ENCODE results near the gene PCSK4. TPM values are rescaled to one million over a fixed set of nuclear protein-coding genes. Genes with fewer than 3 reads are reported as not detected.

PCSK4 gene
- total and polyA plus RNA-seq, 10 of the 15 experiments (the other 5 are each of a cell fraction or from before 2014, with no cell fraction given): 0.27 to 0.99 (median 0.40) TPM; not detected in 3

DNA sequence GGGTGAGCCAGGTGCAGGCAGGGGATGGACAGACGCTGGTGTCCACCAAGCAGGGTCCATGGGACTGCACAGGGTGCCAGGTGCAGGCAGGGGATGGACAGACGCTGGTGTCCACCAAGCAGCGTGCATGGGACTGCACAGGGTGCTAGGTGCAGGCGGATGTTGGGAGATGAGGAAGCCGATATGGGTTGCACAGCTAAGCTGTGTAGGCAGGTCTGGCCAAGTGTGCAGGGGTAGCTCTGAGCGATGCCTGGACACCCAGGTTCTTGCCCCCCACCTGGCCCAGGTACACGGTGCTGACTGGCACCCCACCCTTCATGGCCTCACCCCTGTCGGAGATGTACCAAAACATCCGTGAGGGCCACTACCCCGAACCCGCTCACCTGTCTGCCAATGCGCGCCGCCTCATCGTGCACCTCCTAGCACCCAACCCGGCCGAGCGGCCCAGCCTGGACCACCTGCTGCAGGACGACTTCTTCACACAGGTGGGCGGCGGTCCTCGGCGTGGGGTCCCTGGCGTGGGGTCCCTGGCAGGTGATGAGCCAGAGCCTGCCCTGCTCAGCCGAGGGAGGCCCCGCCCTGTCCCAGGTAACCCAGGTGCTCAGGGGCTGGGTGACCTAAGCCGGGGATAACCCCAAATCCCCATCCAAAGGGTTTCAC lies 37.6 kb upstream of the PCSK4 start:
- in situ Hi-C loops (cut with MboI): no loop called here
- Histone ChIP-seq H3K4me1 (ENCODE audit: control insufficient read depth, insufficient read depth, low read length) (no peaks in the 10 kb centered on the region), H3K79me2 (ENCODE audit: control insufficient read depth, insufficient read depth, low read length) (no peaks in the 10 kb centered on the region), H3K27ac (ENCODE audit: control insufficient read depth, insufficient read depth) (no peak overlapping the region), H3K9ac (ENCODE audit: control insufficient read depth, insufficient read depth, low read length) (no peak overlapping the region), H3K27me3 (replicated peaks in 1 of 2; ENCODE audit: control insufficient read depth in 2 of 2, insufficient read depth in 2 of 2, low read length in 1 of 2) (peaks cover 0 to 2% of the 10 kb centered on the region in 2 experiments; a peak in 3 of 4 replicates), H3K9me3 (replicated peaks; ENCODE audit: control insufficient read depth, insufficient read depth, low read length) (no peaks in the 10 kb centered on the region), H3K4me2 (ENCODE audit: control insufficient read depth, insufficient read depth) (no peak overlapping the region), H2AFZ (ENCODE audit: control insufficient read depth, low read depth, low read length) (no peak overlapping the region), H3K4me3 (no peak overlapping the region), H4K20me1 (ENCODE audit: control insufficient read depth, insufficient read depth) (no peaks in the 10 kb centered on the region), H3K36me3 (ENCODE audit: control insufficient read depth in 2 of 2, insufficient read depth in 2 of 2, low read length in 1 of 2) (no peaks in the 10 kb centered on the region)
- no peak for TF ChIP-seq CBX3 (IDR thresholded peaks at IDR 0.05; ENCODE audit: borderline replicate concordance, low read depth)
- no peak for TF ChIP-seq RB1 (IDR thresholded peaks at IDR 0.05; ENCODE audit: borderline replicate concordance)
- no peak for TF ChIP-seq MYC (IDR thresholded peaks at IDR 0.05; ENCODE audit: insufficient read depth, insufficient read length, insufficient replicate concordance, low read length, severe bottlenecking)
- no peak for TF ChIP-seq BHLHE40 (IDR thresholded peaks at IDR 0.05; ENCODE audit: borderline replicate concordance in 1 of 2, low read depth in 2 of 2, low read length in 1 of 2)
- TF ChIP-seq ZNF622 (IDR thresholded peaks at IDR 0.05): no peak
- no peak for TF ChIP-seq CHD1 (IDR thresholded peaks at IDR 0.05; ENCODE audit: low read depth, low read length)
- TF ChIP-seq POU2F2 (IDR thresholded peaks at IDR 0.05; ENCODE audit: borderline replicate concordance, low read depth, low read length): no peak
- TF ChIP-seq, protein P1, sequence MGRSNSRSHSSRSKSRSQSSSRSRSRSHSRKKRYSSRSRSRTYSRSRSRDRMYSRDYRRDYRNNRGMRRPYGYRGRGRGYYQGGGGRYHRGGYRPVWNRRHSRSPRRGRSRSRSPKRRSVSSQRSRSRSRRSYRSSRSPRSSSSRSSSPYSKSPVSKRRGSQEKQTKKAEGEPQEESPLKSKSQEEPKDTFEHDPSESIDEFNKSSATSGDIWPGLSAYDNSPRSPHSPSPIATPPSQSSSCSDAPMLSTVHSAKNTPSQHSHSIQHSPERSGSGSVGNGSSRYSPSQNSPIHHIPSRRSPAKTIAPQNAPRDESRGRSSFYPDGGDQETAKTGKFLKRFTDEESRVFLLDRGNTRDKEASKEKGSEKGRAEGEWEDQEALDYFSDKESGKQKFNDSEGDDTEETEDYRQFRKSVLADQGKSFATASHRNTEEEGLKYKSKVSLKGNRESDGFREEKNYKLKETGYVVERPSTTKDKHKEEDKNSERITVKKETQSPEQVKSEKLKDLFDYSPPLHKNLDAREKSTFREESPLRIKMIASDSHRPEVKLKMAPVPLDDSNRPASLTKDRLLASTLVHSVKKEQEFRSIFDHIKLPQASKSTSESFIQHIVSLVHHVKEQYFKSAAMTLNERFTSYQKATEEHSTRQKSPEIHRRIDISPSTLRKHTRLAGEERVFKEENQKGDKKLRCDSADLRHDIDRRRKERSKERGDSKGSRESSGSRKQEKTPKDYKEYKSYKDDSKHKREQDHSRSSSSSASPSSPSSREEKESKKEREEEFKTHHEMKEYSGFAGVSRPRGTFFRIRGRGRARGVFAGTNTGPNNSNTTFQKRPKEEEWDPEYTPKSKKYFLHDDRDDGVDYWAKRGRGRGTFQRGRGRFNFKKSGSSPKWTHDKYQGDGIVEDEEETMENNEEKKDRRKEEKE (IDR thresholded peaks at IDR 0.05): no peak
- no peak for TF ChIP-seq ZBED1 (IDR thresholded peaks at IDR 0.05; ENCODE audit: borderline replicate concordance)
- no peak for TF ChIP-seq SMC3 (IDR thresholded peaks at IDR 0.05; ENCODE audit: borderline replicate concordance, low read length)
- TF ChIP-seq KAT2A (conservative IDR thresholded peaks at IDR 0.05; ENCODE audit: control insufficient read depth, low read depth, low read length): no peak
- TF ChIP-seq JUND (IDR thresholded peaks at IDR 0.05; ENCODE audit: low read depth, low read length): no peak
- TF ChIP-seq HDAC2 (IDR thresholded peaks at IDR 0.05): no peak
- no peak for TF ChIP-seq NR2C1 (IDR thresholded peaks at IDR 0.05)
- no peak for TF ChIP-seq EGR1 (IDR thresholded peaks at IDR 0.05; ENCODE audit: borderline replicate concordance in 1 of 2, low read depth in 2 of 2, low read length in 2 of 2)
- TF ChIP-seq EED (IDR thresholded peaks at IDR 0.05; ENCODE audit: low read depth): no peak
- no peak for TF ChIP-seq ZNF207 (IDR thresholded peaks at IDR 0.05; ENCODE audit: borderline replicate concordance)
- DNase-seq (ENCODE audit: low read depth, low spot score): no peak
- intact Hi-C loops (cut with micrococcal nuclease; ENCODE audit: unreplicated experiment): no loop called here
- CTCF ChIA-PET: no interaction called here
- WGBS (ENCODE audit: insufficient coverage, insufficient replicate concordance, low lambda C conversion rate, missing lambda C conversion rate): 56% methylated on average over 27 of the region's 27 CpGs
- no peak for FAIRE-seq
- SMC1A ChIA-PET (ENCODE audit: uncharacterized antibody, unreplicated experiment): no interaction called here
- POLR2A ChIA-PET: no interaction called here
- no peak for ATAC-seq
- RAD21 ChIA-PET (ENCODE audit: unreplicated experiment): no interaction called here
- BruUV-seq (replicated peaks): no TSS peak

Data from GM12878 (cell line).